Measurements from ENCODE around the gene FKBP4.

- TF ChIP-seq CTCF (conservative IDR thresholded peaks at IDR 0.05; ENCODE audit: low read depth in 2 of 2), result no peak
- TF ChIP-seq NANOG (IDR thresholded peaks at IDR 0.05; ENCODE audit: borderline replicate concordance), result no peak
- no peak for TF ChIP-seq EZH2 (IDR thresholded peaks at IDR 0.05; ENCODE audit: low read depth, unreplicated experiment)
- TF ChIP-seq CREB1 (CRISPR knock-in tag; IDR thresholded peaks at IDR 0.05; ENCODE audit: low read depth), result no peak; the same call in 1 of the 2 replicates
- TF ChIP-seq, protein P1, sequence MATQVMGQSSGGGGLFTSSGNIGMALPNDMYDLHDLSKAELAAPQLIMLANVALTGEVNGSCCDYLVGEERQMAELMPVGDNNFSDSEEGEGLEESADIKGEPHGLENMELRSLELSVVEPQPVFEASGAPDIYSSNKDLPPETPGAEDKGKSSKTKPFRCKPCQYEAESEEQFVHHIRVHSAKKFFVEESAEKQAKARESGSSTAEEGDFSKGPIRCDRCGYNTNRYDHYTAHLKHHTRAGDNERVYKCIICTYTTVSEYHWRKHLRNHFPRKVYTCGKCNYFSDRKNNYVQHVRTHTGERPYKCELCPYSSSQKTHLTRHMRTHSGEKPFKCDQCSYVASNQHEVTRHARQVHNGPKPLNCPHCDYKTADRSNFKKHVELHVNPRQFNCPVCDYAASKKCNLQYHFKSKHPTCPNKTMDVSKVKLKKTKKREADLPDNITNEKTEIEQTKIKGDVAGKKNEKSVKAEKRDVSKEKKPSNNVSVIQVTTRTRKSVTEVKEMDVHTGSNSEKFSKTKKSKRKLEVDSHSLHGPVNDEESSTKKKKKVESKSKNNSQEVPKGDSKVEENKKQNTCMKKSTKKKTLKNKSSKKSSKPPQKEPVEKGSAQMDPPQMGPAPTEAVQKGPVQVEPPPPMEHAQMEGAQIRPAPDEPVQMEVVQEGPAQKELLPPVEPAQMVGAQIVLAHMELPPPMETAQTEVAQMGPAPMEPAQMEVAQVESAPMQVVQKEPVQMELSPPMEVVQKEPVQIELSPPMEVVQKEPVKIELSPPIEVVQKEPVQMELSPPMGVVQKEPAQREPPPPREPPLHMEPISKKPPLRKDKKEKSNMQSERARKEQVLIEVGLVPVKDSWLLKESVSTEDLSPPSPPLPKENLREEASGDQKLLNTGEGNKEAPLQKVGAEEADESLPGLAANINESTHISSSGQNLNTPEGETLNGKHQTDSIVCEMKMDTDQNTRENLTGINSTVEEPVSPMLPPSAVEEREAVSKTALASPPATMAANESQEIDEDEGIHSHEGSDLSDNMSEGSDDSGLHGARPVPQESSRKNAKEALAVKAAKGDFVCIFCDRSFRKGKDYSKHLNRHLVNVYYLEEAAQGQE (IDR thresholded peaks at IDR 0.05; ENCODE audit: unreplicated experiment), result no peak
- no peak for TF ChIP-seq EZH2phosphoT487 (IDR thresholded peaks at IDR 0.05; ENCODE audit: unreplicated experiment)
- TF ChIP-seq POLR2AphosphoS5 (IDR thresholded peaks at IDR 0.05; ENCODE audit: low read depth), result no peak; the same call in 1 of the 2 replicates
- no peak for TF ChIP-seq ZNF331 (CRISPR knock-in tag; IDR thresholded peaks at IDR 0.05; ENCODE audit: low read depth)
- TF ChIP-seq ETS1 (IDR thresholded peaks at IDR 0.05), result no peak
- no peak for TF ChIP-seq ZNF114 (CRISPR knock-in tag; IDR thresholded peaks at IDR 0.05)
- TF ChIP-seq JUNB (IDR thresholded peaks at IDR 0.05; ENCODE audit: unreplicated experiment), result no peak
Observed at GRCh38 chr12:2834581-2835491, 40.1 kb downstream of the FKBP4 start, which contains the start of gene NRIP2.

All from GM23338 (cell line).